Kidney (tissue), 14 donors: Measurements from ENCODE around the gene ACAA2. TPM values are rescaled to one million over a fixed set of nuclear protein-coding genes. Genes with fewer than 3 reads are reported as not detected.
A peak's percentile ranks its signal among the peaks of the same experiment; 100 is the strongest.
"Not testable (repeated sequence)": the region's sequence is repeated elsewhere in the genome, so short reads cannot be mapped to it uniquely, and the experiment has no call there.

Source experiments
- DNase-seq, 5 donors: peaks; one replicate each; pipeline ENCODE4 v3.0.0-alpha.2; 2013 to 2020
- FAIRE-seq: peaks from 2 replicates; lab custom pipeline; 2012; peaks lifted over from hg19 to GRCh38; lab: Jason Lieb, UNC
- H3K27ac ChIP-seq, 2 donors: one replicate each; pipeline ENCODE4 v1.7.0; 2013; ENCODE audit warnings: low read depth in 2 of 2, low read length in 2 of 2, inconsistent platforms in 1 of 2
- H3K27me3 ChIP-seq: one replicate; pipeline ENCODE4 v1.7.1; 2013; ENCODE audit warnings: low read length, inconsistent platforms; ENCODE audit not compliant: control insufficient read depth, insufficient read depth
- H3K36me3 ChIP-seq, 3 donors: one replicate each; pipeline versions ENCODE4 v1.7.0 to v1.7.1; 2013; ENCODE audit warnings: low read length in 3 of 3, control low read depth in 1 of 3, inconsistent platforms in 1 of 3; ENCODE audit not compliant: insufficient read depth in 3 of 3, control insufficient read depth in 2 of 3
- H3K4me1 ChIP-seq, 3 donors: one replicate each; pipeline versions ENCODE4 v1.7.0 to v1.7.1; 2013; ENCODE audit warnings: low read length in 3 of 3, inconsistent platforms in 1 of 3, low read depth in 1 of 3; ENCODE audit not compliant: control insufficient read depth in 2 of 3, insufficient read depth in 2 of 3
- H3K4me3 ChIP-seq, 3 donors: one replicate each; pipeline versions ENCODE4 v1.7.0 to v1.8.1; 2013; ENCODE audit warnings: low read length in 3 of 3, control low read depth in 1 of 3, inconsistent platforms in 1 of 3
- H3K9ac ChIP-seq, 3 donors: one replicate each; pipeline versions ENCODE4 v1.7.0 to v1.7.1; 2013; ENCODE audit warnings: low read length in 3 of 3, control low read depth in 1 of 3, inconsistent platforms in 1 of 3
- H3K9me3 ChIP-seq, 3 donors: one replicate each; pipeline versions ENCODE4 v1.7.0 to v1.7.1; 2013; ENCODE audit warnings: low read length in 3 of 3, control low read depth in 1 of 3, inconsistent platforms in 1 of 3; ENCODE audit not compliant: control insufficient read depth in 2 of 3, insufficient read depth in 1 of 3
- intact Hi-C: fragments of 100-400 bp; cut with DNase I; formaldehyde crosslinking; loops from one replicate; pipeline ENCODE4 v1.11.1; 2022
- polyA plus RNA-seq: library from polyadenylated mRNA; stranded (reverse); fragments of 350-450 nt; fragmentation: Illumina TruSeq; extraction: RNeasy Lipid Tissue Mini Kit (QIAGEN cat#74804); gene quantifications from one replicate; pipeline ENCODE4 v1.2.3, GENCODE V29; 2014; ENCODE audit warnings: low read depth, low replicate concordance; ENCODE audit not compliant: insufficient read depth
- total RNA-seq: library from RNA; stranded (reverse); fragmentation: NEBNext Ultra II Directional; extraction: Animal tissue kit (Norgen Biotek cat#: 25700); gene quantifications from one replicate; pipeline ENCODE4 v1.2.1, GENCODE V29; 2021
- TF ChIP-seq, protein P1 (sequence below): IDR thresholded peaks from 3 replicates; pipeline ENCODE4 v1.5.1; 2012; ENCODE audit warnings: mild to moderate bottlenecking, moderate library complexity, borderline replicate concordance; ENCODE audit not compliant: insufficient read depth; ENCODE audit errors: extremely low read depth
- donor health status: control.
- donor health status: control.
- donor health status: control.
- donor health status: control.
- donor health status: control.
- donor health status: DM: yes; HTN: yes; CAD: no.
- donor health status: Normal renal cell carcinoma (clear cell type).

ACAA2 gene
- total and polyA plus RNA-seq, 2 donors from 2014 or later, result 115 to 566 TPM

DNA sequence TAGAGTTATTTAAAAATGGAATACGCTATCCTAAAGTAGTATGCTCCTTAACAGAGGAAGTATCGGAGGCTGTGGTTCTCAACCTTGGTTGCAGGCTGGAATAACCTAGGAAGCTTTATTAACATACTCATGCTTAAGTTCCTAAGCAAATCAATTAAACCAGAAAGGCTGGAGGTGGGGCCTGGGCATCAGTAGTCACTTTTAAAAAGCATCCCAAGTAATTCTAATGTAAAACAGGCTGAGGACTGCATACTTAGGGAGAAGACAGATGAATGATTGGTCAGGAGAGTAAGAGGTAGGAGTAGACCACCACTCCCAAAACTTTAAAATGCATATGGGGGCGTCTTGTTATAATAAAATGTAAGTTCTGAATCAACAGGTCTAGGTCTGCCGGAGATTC, 15.3 kb downstream of the ACAA2 start:
- H3K36me3 ChIP-seq, result peaks cover 2 to 13% (median 5%) of the 10 kb centered on the region in 3 donors
- H3K9ac ChIP-seq, result no peak overlapping the region
- FAIRE-seq, result no peak
- H3K27me3 ChIP-seq, result no peaks in the 10 kb centered on the region
- intact Hi-C loops, result no loop called here
- DNase-seq, result no peak
- H3K4me1 ChIP-seq, result peaks cover 0 to 6% (median 0%) of the 10 kb centered on the region in 3 donors
- H3K9me3 ChIP-seq, result no peaks in the 10 kb centered on the region
- H3K27ac ChIP-seq, result no peak overlapping the region
- H3K4me3 ChIP-seq, result no peak overlapping the region
- TF ChIP-seq, protein P1, sequence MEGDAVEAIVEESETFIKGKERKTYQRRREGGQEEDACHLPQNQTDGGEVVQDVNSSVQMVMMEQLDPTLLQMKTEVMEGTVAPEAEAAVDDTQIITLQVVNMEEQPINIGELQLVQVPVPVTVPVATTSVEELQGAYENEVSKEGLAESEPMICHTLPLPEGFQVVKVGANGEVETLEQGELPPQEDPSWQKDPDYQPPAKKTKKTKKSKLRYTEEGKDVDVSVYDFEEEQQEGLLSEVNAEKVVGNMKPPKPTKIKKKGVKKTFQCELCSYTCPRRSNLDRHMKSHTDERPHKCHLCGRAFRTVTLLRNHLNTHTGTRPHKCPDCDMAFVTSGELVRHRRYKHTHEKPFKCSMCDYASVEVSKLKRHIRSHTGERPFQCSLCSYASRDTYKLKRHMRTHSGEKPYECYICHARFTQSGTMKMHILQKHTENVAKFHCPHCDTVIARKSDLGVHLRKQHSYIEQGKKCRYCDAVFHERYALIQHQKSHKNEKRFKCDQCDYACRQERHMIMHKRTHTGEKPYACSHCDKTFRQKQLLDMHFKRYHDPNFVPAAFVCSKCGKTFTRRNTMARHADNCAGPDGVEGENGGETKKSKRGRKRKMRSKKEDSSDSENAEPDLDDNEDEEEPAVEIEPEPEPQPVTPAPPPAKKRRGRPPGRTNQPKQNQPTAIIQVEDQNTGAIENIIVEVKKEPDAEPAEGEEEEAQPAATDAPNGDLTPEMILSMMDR, result no peak

DNA sequence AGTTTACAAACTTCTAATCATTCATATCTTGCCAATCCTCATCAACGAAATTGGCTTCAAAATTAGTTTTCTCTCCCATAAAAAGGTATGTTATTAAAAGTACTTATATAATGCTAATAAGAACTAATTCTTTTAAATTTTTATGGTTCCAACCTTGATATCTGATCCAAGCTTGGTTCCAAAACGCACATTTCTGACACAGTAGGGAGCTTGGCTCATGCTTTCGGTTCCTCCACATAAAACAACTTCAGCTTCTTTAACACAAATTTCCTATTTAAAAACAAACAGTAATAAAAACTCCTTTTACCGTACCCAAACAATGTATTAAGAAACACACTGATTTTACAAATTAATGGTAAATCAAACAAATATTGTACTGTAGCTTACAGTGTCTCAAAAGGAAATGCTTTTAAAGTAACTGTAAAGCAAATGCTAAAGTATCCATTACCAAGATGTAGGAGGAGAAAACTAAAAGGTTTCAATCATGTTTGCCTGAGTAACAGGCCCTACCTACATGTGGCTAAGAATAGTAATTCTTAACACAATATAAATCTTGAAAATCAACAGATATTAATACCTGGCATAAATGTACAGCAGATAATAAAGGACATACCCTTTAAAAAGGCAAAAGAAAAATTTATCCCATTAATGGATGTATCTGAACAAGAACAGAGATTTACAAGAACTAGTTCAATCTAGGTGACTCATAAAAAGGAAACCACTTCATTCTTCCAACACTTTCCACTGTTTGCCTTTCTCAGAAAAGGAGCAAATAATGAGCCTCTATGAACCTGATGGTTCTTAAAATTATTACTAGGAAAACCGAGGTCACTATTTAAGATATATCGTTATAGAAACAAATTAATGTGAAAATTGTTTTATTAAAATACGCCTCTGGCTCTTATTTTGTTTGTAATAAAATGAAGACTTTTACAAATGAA, 17.5 kb downstream of the ACAA2 start:
- Histone ChIP-seq H3K9me3 (no peaks in the 10 kb centered on the region), H3K36me3 (peaks cover 4 to 17% (median 8%) of the 10 kb centered on the region in 3 donors), H3K4me1 (peaks cover 0 to 6% (median 0%) of the 10 kb centered on the region in 3 donors), H3K4me3 (no peak overlapping the region), H3K27me3 (no peaks in the 10 kb centered on the region), H3K9ac (no peak overlapping the region), H3K27ac (no peak overlapping the region)
- intact Hi-C loops, result no loop called here
- DNase-seq (no peak), FAIRE-seq (no peak)
- TF ChIP-seq, protein P1, result no peak

DNA sequence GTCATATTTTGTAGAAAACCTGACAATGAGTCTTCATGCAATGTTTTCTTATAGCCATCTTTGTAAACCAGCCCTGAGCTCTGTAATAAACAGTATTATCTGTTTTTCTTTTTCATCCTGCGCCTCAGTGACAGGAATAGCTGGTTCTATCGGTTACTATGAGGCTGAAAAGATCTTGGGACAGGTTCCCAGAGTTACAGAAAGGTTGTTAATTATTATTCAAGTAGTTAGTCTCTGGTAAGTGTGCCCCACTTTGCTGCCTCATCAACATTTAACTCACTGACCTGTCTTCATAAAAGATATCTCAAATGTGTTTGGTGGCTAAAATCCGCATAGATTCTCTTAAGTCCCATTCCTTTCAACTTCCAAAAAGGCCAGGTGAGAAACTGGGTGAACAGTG, 18.6 kb downstream of the ACAA2 start:
- Histone ChIP-seq H3K36me3 (peaks cover 4 to 19% (median 10%) of the 10 kb centered on the region in 3 donors), H3K9ac (no peak overlapping the region), H3K9me3 (no peaks in the 10 kb centered on the region), H3K27ac (no peak overlapping the region), H3K4me3 (no peak overlapping the region), H3K27me3 (no peaks in the 10 kb centered on the region), H3K4me1 (peaks cover 0 to 11% (median 0%) of the 10 kb centered on the region in 3 donors)
- TF ChIP-seq, protein P1, result no peak
- DNase-seq (peak in 1 of 5 donors; percentile 18), FAIRE-seq (peak; percentile 53)
- intact Hi-C loops, result no loop called here

DNA sequence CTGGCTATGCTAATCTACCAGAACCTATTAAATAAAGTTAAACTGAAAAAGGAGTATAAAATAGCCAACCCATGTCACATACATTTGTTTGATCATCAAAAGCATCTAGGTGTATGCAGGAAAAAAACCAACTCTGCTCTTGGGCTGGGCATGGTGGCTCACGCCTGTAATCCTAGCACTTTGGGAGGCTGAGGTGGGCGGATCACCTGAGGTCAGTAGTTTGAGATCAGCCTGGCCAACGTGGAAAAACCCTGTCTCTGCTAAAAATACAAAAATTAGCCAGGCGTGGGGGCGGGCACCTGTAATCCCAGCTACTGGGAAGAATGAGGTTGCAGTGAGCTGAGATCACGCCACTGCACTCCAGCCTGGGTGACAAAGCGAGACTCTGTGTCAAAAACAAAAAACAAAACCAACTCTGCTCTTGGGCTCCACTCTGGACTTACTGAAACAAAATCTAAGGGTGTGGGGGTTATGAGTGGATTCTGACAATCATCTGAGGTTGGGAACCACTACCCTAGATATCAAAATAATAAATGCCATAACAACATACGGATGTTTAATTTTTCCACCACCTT, 23.7 kb downstream of the ACAA2 start:
- DNase-seq, H3K9ac ChIP-seq, H3K4me3 ChIP-seq, intact Hi-C loops, H3K27me3 ChIP-seq, FAIRE-seq, H3K9me3 ChIP-seq: not testable (repeated sequence)
- Histone ChIP-seq H3K27ac (peak overlapping the region in 1 of 2 donors; percentile 26), H3K4me1 (peaks cover 0 to 12% (median 2%) of the 10 kb centered on the region in 3 donors), H3K36me3 (peaks cover 10 to 28% (median 12%) of the 10 kb centered on the region in 3 donors)
